NCI-H187 treated with DMSO at 0.1 percent for 48 hours (cell line): Measurements from ENCODE around the gene CHID1.

ENCODE experiments used
- DNase-seq: peaks from one replicate; lab custom pipeline; 2025; lab: John Stamatoyannopoulos, UW

Gene CHID1

DNA sequence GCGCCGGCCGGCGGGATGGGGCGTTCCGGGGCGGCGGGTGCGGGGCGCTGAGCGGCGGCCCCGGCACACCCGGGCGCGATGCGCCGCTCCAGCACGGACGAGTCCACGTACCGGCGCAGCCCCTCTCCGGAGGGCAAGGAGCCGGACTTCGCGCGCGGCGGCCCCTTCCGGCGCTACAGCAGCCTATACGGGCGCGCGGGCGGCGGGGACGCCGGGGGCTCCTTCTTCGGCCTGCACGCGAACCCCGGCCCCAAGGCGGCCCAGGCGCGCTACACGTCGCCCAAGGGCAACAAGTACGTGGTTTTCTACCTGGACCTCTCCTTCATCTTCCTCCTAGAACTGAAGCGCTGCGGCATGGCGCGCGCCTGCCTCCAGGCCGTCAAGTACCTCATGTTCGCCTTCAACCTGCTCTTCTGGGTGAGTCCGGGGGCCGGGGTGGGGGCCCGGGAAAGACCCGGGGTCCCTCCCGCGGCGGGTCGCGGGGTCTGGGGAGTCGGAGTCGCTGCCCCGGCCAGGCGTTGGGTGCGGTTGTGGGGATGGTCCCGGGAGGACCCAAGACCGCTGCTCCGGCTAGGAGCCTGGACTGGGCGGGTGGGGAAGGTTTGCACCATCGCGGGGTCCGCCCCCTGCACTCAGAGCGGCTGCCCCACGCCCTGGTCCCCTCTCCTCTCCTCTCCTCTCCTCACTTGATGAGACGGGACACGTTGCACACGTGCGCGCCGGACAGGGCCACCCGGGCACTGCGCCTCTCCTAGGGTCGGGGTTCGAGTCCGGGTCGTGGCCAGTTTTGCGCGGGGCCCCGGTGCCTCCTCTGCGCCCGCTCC, 60.4 kb downstream of the CHID1 start:
- DNase-seq, result no peak

DNA sequence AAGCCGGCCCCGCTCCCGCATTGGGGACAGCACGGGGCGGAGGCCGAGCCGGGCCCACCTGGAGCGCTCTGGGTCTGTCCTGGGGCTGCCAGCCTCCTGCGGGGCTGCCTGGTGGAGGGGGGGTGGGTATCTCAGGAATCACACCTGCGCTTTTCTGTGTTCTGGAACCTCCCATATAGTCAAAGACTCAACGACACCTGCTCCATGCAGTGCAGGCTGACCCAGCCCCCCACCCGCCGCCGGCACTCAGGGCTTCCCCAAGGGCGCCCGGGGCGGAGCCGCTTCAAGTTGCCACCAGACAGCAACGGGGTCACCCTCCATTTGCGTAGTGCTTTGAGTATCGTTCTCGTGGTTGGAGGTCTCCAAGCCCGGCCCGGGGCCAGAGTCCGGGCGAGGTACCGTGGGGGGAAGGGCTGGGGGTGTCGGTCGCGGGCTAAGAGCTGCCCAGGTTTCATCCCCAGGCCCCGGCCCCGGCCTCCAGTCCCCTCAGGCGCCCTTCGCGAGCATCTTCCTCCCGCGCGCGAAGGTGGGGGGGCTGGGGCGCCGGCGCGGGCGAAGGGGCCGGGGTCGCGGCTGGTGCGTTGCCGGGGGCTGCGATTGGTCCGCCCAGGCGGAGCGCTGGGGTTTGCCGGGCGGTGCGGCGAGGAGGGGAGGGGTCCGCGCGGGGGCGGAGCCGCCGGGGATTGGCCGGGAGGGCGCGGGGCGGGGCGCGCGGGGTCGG, 61.3 kb downstream of the CHID1 start:
- no peak for DNase-seq

DNA sequence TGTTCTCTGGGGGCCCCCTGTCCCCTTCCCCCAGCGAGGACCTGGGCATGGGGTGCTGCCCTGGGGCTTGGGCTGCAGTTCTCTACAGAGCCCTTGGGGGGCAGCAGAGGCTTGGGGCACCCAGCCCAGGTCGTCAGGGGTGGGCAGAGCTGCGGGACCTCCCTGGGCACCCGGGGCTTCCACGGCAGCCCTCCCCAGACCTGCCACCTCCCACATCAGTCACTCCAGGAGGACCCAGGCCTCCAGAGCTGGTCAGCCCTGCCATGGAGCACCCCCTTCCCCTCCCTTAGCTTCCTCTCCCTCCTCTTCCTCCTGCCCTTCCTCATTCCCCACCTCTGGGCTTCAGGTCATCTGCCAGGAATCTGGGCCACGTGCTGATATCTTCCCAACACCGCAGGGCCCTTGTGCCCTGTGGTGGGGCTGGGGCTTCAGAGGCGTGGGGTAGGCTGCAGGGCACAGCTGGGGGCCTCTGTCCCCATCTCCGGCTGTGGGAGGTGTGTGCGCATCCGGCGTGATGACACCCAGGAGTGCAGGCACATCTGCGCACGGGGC, 62.2 kb downstream of the CHID1 start:
- DNase-seq, result no peak

DNA sequence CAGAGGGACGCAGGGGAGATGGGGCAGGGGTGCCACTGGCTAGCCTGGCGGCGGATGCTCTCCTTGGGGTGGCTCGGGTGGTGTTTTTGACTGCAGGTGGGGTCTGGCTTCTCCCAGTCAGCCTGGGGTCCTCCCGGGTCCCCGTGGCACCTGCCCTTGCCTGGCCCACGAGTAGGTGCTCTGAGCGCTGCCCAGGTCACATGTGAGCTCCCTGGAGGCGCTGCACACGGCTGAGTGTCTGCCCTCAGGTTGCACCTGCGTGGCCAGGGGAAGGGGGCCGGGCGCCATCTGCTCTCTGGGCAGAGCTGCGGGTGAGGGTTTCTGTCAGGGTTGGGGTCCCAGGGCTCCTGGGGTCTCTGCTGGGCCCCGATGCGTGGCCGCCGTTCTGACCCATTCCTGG, 62.7 kb downstream of the CHID1 start:
- DNase-seq, result no peak

DNA sequence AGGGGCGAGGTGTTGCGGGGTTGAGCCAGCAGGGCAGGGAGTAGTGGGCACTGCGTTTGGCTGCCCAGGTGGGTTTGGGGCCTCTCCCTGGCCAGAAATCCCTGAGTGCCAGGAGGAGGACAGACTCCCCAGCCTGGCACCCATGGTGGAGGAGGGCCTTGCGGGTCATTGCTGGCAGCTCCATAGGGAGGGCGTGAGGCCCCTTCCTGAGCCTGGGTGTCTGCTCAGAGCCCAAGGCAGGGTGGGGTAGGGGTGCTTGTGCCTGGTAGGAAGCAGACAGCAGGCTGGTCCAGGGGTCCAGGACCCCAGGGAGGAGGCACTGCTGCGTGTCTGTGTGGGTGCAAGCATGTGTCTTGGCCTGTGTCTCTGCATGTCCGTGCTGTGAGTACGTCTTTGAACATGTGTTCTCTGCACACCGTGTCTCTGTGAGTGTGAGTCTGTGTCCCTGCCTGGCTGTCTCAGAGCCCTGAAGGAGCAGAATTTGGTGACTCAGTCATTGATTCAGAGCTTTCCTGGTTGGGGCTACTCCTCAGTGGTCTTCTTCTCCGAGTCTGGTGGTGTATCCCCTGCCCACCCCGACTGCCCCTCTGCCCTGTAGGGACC, 64.0 kb downstream of the CHID1 start:
- DNase-seq, result no peak

DNA sequence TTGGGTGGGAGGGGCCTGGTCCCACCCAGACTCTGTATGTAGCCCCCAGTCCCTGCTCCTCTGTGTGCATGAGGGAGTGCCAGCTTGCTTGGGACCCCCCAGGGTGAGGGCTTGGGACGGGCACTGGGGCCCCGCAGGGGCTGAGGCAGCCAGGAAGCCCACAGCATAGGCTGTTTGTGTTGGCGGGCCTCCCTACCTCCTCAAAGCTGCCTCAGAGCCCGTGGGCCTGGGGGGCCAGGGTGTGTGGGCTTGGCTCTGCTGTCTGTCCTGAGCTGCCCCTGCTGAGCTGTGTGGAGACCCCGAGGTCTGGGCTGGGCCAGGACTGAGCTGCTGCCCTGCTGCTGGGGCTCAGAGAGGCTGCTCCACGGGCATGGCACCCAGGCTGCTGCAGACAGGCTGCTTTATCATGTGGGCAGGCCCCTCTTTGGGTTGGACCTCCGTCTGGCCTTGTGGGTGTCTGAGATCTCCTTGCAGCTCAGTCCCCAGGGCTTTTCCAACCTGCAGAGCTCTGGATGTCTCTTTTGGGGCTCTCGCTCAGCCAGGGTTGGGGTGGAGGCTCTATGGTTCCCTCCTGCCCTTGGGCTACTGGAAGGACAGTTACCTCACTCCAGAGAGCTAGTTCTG, 64.6 kb downstream of the CHID1 start:
- no peak for DNase-seq

DNA sequence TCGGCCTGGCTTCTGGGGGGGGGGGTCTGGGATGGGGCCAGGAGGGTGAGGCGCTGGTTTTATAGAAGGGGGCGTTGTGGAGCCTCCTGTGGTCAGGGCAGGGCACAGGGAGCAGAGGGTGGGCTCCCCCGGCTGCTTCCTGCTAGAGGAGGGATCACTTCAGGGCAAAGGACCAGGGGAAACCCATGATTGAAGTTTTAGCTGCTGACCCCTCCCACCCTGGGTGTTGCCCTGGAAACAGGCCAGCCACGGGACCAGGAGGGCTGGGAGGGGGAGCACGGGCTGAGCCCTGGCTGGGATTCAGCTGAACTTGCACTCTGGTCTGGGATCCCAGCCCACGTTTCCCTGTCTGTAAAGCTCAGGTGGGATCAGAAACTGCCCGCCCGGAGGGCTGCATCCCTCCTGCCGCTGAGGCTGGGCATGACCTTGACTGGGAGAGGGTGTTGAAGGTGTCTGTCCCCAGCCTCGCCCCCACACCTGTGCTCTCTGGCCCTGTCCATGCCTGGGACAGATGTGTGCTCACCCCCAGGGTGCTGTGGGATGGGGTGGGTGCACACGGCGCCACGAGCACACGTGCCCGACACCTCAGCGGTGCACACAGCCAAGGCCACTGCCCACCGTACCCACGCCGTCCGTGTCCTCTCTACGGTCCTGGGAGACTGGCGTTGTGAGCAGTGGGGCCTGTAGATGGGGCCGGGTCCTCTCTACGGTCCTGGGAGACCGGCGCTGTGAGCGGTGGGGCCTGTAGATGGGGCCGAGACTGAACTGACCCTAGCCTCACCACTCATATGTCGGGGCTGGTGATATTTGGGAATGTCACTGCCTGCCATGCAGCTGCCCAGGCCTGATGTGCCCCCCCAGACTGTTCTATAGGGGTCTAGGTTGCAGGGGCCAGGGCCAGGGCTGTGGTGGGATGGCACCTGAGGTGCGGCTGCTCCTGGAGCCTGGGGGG, 65.6 kb downstream of the CHID1 start:
- no peak for DNase-seq

DNA sequence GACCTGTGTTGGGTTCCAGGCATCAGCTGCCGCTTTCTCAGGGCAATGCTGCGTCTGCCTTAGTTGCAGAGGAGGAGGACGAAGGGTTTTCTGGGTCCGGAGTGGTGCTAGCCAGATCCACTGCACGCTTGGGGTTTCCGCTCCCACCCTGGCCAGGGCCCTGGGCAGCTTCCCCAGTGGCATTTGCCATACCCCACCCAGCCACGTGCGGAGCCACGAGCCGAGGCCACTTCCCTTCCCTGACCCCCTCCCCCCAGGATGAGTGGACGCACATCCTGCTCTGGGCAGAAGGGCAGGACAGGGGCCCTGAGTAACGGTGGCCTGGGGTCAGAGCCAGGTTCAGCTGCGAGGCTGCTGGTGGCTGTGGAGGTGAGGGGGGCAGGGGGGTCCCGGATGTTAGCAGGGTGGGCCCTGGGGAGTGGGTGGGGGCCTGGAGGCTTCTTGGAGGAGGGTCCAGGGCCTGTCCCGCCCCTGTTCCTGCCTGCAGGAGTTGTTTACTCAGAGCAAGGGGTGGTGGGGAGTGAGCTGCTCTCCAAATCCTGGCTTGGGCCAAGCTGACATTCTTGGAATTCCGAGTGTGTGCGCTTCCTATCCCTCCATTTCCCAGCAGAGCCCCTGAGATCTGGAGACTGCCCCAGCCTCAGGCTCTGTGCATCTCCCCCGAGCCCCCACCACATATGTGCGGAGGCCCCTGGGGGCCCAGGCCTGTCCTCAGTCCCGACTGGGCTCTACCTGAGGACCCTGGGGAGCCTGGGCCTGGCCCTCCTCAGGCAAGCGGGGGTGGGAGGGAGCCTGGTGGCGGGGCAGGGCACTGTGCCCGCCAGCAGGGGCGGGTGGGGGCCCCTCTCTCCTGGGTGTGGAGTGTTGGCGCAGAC, 66.6 kb downstream of the CHID1 start:
- DNase-seq, result no peak

DNA sequence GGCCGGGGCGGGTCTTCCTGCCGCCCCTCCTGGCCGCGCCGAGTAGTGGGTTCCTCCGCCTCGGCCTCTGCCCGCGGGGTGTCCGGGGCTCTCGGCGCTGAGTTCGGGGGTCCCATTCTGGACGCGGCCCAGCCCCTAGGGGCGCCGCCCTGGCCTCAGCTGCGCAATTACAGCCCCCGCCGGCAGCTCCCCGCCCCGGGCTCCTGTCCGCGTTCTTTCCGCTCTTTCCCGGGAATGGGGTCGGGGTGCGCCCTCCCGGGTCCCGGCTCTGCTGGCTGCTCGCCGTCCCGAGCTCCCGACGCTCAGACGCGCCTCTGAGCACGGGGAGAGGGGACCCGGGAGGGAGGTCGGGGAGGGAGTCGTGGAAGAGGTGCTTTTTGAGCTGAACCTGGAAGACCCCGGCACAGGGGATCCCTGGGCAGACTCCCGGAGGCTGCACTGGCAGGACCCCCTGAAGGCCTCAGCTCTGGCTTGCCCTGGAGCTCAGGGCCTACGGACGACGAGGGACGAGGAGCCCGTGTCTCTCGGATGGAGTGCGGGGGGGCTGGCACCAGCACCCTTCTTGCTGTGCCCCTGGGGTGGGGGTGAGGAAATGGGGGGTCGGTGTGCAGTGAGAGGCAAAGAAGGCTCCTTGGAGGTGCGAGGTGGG, 67.4 kb downstream of the CHID1 start:
- DNase-seq, result no peak

DNA sequence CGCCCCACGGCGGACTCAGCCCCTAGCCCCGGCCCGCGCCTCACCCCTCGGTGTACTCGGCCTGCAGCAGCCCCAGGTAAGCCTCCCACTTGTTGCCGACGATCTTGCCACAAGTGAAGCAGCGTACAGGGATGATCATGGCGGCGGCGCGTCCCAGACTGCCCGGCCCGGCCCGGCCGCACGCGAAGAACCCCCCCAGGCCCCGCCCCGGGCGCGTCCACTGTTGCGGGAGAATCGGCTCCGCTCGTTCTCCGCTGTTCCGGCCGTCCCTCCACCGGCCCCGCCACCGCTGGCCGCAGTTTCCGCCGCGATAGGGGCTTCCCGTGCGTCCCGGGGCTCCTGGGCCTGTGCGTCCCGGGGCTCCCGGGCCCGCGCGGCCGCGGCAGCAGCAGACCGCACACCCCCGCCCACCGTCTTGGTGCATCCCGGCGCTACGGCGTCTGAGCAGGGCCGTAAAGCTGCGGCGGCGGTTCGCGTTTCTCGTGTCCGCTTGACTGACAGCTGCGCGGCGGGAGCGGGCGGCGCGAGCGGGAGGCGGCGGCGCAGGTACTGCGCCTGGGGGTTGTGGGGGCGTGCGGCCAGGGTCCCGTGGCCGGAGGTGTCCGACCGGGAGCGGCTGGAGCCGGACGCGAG, 68.1 kb downstream of the CHID1 start, which contains the start of the genes POLR2L and TSPAN4:
POLR2L (minus strand) TSS at position 160 of the 633 bp plus-strand sequence; CDS start at position 139, 21 bp downstream.
TSPAN4 (plus strand) TSS at position 483 of the 633 bp plus-strand sequence. CDS start 7,453 bp downstream, outside the sequence.
- DNase-seq, result peak; percentile 35

DNA sequence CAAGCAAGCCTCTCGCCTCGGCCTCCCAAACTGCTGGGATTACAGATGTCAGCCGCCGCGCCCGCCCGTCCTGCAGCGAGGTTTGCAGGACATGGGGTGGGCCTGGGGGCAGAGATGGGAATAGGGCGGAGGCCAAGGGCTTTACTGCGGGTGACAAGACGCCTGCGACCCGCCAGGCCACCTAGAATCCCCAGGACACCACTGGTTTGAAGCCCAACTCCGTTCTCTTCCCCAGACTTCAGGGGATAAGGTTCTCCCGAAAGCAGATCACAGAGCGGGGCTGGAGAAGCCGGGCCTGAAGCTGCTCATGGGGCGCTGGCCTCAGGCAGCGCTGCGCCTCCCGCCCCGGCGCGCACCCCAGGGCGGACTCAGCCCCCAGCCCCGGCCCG, 68.6 kb downstream of the CHID1 start:
- DNase-seq, result no peak

DNA sequence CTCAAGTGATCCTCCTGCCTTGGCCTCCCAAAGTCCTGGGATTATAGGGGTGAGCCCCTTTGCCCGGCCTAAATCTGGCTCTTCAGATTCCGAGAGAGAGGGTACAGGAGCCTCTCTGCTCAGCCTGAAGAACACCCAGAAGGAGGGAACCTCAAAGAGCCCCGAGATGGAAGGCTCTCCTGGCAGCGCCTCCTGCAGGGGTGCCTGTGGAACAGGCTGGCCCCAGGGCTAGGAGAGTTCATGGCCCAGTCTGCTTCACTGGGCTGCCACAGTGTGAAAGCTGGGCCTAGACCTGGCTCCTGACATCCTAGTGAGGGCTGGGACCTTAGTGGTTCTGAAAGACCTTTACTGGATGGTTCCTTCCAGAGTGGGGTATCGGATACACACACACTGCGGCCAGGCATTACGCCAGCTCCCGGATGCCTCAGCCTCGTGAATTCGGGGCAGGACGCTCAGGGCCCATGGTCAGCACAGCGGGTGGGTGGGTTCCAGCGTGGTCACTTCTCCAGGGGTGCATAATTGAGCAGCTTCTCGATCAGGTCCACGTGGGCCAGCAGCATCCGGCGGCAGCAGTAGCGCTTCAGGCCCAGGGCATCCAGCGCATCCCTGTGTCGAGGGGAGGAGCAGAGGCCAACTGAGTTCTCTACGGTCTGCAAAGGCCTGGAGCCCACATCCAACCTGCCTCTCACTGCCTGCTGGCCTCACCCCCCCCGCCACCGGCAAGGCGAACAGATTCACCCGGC, 70.6 kb downstream of the CHID1 start:
- no peak for DNase-seq

DNA sequence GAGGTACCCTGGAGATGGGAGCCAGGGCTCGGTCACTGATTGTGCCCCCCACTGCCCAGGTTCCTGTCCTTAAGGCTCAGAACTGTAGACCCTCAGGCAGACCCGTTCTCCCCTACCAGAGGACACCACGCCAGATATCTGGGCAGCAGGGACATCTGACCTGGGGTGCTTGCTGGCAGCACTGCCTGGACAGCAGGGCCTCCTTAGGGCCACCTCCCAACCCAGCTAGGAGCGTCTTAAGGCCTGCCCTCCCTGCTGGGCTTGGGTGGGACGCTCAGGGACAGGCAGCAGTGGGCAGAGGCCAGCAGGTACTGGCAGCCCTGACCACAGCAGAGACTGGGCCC, 71.4 kb downstream of the CHID1 start:
- DNase-seq, result no peak

DNA sequence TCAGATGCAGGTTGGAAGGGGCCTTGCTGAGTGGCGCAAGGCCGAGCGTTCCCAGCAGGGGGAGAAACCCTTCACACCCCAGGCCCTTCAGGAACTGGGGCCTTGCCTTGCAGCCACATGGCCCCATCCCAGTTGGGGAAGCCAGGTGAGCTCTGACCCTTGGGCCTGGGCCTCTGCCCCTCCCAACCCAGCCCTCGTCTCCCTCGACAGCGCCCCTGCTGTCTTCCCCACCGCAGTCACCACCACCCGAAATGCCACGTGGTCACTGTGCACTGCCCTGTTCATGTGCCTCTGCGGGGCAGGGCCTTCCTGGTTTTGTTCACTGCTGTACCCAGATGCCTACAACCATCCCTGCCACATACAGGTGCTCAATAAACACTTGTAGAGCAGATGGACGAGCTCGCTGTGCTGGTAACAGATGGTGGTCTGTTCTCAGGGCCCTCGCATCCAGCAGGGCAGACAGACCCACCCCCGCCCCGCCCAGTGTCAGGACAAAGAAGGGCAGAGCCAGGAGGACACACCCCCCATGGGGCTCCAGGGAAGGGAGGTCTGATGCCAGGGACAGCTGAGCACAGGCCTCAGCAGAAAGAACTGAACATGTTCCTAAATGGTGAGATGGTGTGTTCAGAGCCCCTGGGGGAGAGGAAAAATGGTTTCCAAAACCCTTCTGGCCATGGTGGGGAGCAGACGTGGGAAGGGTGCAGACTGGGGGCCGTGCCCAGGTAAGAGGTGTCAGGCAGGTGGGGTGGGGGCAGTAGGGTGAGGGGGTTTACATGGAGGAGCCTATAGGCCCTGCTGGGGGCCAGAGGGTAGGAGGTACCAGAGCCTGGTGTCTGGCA, 72.0 kb downstream of the CHID1 start:
- no peak for DNase-seq

DNA sequence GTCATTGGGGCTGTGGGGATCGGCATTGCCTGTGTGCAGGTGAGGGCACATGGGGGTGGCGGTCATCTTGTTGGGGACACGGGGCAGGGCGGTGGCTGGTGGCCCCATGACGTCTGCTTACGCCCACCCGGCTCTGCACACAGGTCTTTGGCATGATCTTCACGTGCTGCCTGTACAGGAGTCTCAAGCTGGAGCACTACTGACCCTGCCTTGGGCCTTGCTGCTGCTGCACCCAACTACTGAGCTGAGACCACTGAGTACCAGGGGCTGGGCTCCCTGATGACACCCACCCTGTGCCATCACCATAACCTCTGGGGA, 72.7 kb downstream of the CHID1 start:
- no peak for DNase-seq

DNA sequence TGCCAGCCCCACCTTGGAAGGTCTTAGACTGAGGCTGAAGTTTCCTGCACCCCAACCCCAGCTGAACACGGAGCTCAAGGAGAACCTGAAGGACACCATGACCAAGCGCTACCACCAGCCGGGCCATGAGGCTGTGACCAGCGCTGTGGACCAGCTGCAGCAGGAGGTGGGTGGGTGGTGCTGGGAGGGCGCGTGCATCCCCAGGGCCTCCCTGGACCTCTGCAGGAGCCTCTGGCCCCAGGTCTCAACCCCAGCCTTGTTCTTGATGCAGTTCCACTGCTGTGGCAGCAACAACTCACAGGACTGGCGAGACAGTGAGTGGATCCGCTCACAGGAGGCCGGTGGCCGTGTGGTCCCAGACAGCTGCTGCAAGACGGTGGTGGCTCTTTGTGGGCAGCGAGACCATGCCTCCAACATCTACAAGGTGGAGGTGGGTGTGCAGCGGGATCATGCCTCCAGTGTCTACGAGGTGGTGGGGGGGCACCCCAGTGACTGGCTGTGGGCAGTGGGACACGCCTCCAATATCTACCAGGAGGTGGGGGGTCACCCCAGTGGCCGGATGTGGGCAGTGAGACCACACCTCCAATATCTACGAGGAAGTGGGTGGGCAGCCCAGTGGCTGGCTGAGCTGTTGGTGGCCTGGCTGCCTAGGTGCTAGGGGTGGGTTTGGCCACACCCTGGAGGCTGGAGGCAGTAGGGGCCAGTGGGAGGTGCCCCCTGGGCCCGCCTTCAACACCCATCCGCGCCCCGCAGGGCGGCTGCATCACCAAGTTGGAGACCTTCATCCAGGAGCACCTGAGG, 73.2 kb downstream of the CHID1 start:
- no peak for DNase-seq

DNA sequence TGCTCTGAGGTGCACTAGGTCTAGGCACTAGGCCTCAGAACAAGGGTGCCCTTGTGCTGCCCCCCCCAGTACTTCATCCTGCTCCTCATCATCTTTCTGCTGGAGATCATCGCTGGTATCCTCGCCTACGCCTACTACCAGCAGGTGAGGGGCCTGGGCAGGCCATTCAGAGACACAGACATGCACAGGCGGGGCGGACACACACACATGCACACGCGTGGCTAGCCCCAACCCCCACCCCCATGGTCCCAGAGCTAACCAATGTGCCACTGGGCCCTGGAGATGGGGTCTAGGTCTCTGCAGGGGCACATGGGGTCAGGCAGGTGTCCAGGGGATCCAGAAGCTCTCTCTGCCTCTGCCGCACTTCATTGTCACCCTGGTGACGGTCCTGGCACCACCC, 73.9 kb downstream of the CHID1 start:
- DNase-seq, result no peak
